GM23338 (cell line): ENCODE data around the gene PALMD. TPM values are rescaled to one million over a fixed set of nuclear protein-coding genes. Genes with fewer than 3 reads are reported as not detected.

ENCODE experiments used
- ATAC-seq: fragments of 200-7000 bp; cut with Tn5 transposase; 3 replicates; pipeline ENCODE4 v1.9.1; 2020
- DNase-seq: peaks from one replicate; pipeline ENCODE4 v3.0.0-alpha.2; 2015; ENCODE audit warnings: low spot score
- H2AFZ ChIP-seq: fragments of 200-600 bp; sonication (generic); 2 replicates; pipeline ENCODE4 v1.8.0; 2016; ENCODE audit warnings: antibody characterized with exemption, mild to moderate bottlenecking, moderate library complexity
- H3F3A ChIP-seq: fragments of 200-600 bp; sonication (generic); replicated peaks from 2 replicates; pipeline ENCODE4 v1.8.0; 2017; ENCODE audit warnings: antibody characterized with exemption, mixed run types, low read depth
- H3K27ac ChIP-seq: fragments of 200-600 bp; sonication (generic); 2 replicates; pipeline ENCODE4 v1.6.1; 2016; ENCODE audit warnings: low read depth
- H3K27me3 ChIP-seq: fragments of 200-600 bp; sonication (generic); 2 replicates; pipeline ENCODE4 v1.8.0; 2016; ENCODE audit warnings: mild to moderate bottlenecking, mixed run types, moderate library complexity; ENCODE audit not compliant: insufficient read depth
- H3K36me3 ChIP-seq: fragments of 200-600 bp; sonication (generic); 2 replicates; pipeline ENCODE4 v1.8.0; 2016; ENCODE audit warnings: mild to moderate bottlenecking; ENCODE audit not compliant: insufficient read depth
- H3K4me1 ChIP-seq: fragments of 200-600 bp; sonication (generic); 2 replicates; pipeline ENCODE4 v1.8.0; 2016; ENCODE audit warnings: mild to moderate bottlenecking, moderate library complexity; ENCODE audit not compliant: insufficient read depth
- H3K4me2 ChIP-seq: fragments of 200-600 bp; sonication (generic); 2 replicates; pipeline ENCODE4 v1.7.1; 2017; ENCODE audit warnings: mixed run types
- H3K4me3 ChIP-seq: fragments of 200-600 bp; sonication (generic); 2 replicates; pipeline ENCODE4 v1.6.1; 2016; ENCODE audit warnings: mixed run types
- H3K79me2 ChIP-seq: fragments of 200-600 bp; sonication (generic); replicated peaks from 2 replicates; pipeline ENCODE4 v1.8.0; 2017; ENCODE audit warnings: mild to moderate bottlenecking; ENCODE audit not compliant: insufficient read depth
- H3K9me2 ChIP-seq: fragments of 200-600 bp; sonication (generic); 2 replicates; pipeline ENCODE4 v1.8.0; 2017; ENCODE audit not compliant: insufficient read depth
- H4K20me1 ChIP-seq: fragments of 200-600 bp; sonication (generic); replicated peaks from 2 replicates; pipeline ENCODE4 v1.8.0; 2017; ENCODE audit warnings: mild to moderate bottlenecking; ENCODE audit not compliant: insufficient read depth
- H3K27ac Mint-ChIP-seq: 2 replicates; pipeline ENCODE4 v1.8.0; 2020; ENCODE audit warnings: inconsistent platforms, mild to moderate bottlenecking, moderate library complexity, mixed read lengths
- H3K27me3 Mint-ChIP-seq: 3 replicates; pipeline ENCODE4 v1.8.0; 2022; ENCODE audit warnings: low read depth, mild to moderate bottlenecking, moderate library complexity, mixed read lengths, inconsistent platforms; ENCODE audit not compliant: insufficient read depth, poor library complexity
- H3K36me3 Mint-ChIP-seq: 3 replicates; pipeline ENCODE4 v1.8.0; 2021; ENCODE audit warnings: low read depth, mild to moderate bottlenecking, inconsistent platforms, moderate library complexity, mixed read lengths
- H3K4me1 Mint-ChIP-seq: 3 replicates; pipeline ENCODE4 v1.8.0; 2020; ENCODE audit warnings: mild to moderate bottlenecking, inconsistent platforms, mixed read lengths
- H3K4me3 Mint-ChIP-seq: 3 replicates; pipeline ENCODE4 v1.8.0; 2021; ENCODE audit warnings: moderate library complexity, mild to moderate bottlenecking, inconsistent platforms, mixed read lengths
- H3K9me3 Mint-ChIP-seq: 3 replicates; pipeline ENCODE4 v1.8.0; 2020; ENCODE audit warnings: moderate library complexity, mild to moderate bottlenecking, inconsistent platforms, mixed read lengths
- CTCF ChIP-seq, 2 experiments: fragments of 200-600 bp in 1 of 2; sonication (generic) in 1 of 2; conservative IDR thresholded peaks; 2 replicates each; pipeline versions ENCODE4 v1.5.1 to v1.6.1; 2016 to 2017; ENCODE audit warnings: antibody characterized with exemption in 2 of 2, low read depth in 2 of 2, mild to moderate bottlenecking in 2 of 2, moderate library complexity in 1 of 2
- ETS1 ChIP-seq: IDR thresholded peaks from 2 replicates; pipeline ENCODE4 v1.6.1; 2016; ENCODE audit warnings: antibody characterized with exemption
- EZH2 ChIP-seq: fragments of 200-600 bp; sonication (generic); IDR thresholded peaks from one replicate; pipeline ENCODE4 v1.8.0; 2017; ENCODE audit warnings: antibody characterized with exemption, mild to moderate bottlenecking, low read depth; ENCODE audit not compliant: unreplicated experiment
- EZH2phosphoT487 ChIP-seq: fragments of 200-600 bp; sonication (generic); IDR thresholded peaks from one replicate; pipeline ENCODE4 v1.8.1; 2018; ENCODE audit warnings: antibody characterized with exemption; ENCODE audit not compliant: unreplicated experiment
- NANOG ChIP-seq: IDR thresholded peaks from 2 replicates; pipeline ENCODE4 v1.6.1; 2016; ENCODE audit warnings: antibody characterized with exemption, borderline replicate concordance
- POLR2AphosphoS5 ChIP-seq: IDR thresholded peaks from 2 replicates; pipeline ENCODE4 v1.6.1; 2016; ENCODE audit warnings: antibody characterized with exemption, low read depth
- STAT1 ChIP-seq: IDR thresholded peaks from one replicate; pipeline ENCODE4 v1.6.1; 2016; ENCODE audit warnings: antibody characterized with exemption; ENCODE audit not compliant: unreplicated experiment
- ZNF331 ChIP-seq: fragments of 250-450 bp; sonication (Bioruptor Pico); IDR thresholded peaks from 2 replicates; pipeline ENCODE4 v1.5.0; 2020; ENCODE audit warnings: low read depth, mild to moderate bottlenecking, moderate library complexity
- ZNF462 ChIP-seq: fragments of 250-450 bp; sonication (Bioruptor Pico); IDR thresholded peaks from 2 replicates; pipeline ENCODE4 v1.5.0; 2020; ENCODE audit warnings: mild to moderate bottlenecking, moderate library complexity
- polyA plus RNA-seq: library from polyadenylated mRNA; unstranded; fragments of >200 nt; fragmentation: Nextera tagmentation; extraction: Ambion mirVana; gene quantifications from 2 replicates; pipeline ENCODE4 v1.2.1, GENCODE V29; 2016
- total RNA-seq: library from RNA; depleted of rRNA; stranded (reverse); fragments of >200 nt; shearing (Covaris generic); gene quantifications from 2 replicates; pipeline ENCODE4 v1.2.3, GENCODE V29; 2014

The PALMD gene
- total and polyA plus RNA-seq, 2 experiments from 2014 or later, result not detected

- TF ChIP-seq ZNF462 (CRISPR knock-in tag) (no peak), ZNF331 (CRISPR knock-in tag) (no peak), POLR2AphosphoS5 (no peak), EZH2 (no peak), NANOG (no peak), EZH2phosphoT487 (no peak), ETS1 (no peak)
Measured at GRCh38 chr1:99682291-99682751, 36.4 kb downstream of the PALMD start (continued).

- DNase-seq (peak; percentile 83), ATAC-seq (peak; percentile 96)
- Histone ChIP-seq H3K79me2 (no peaks in the 10 kb centered on the region), H3K4me2 (no peak overlapping the region), H3K27ac (no peak overlapping the region), H3K9me2 (no peaks in the 10 kb centered on the region), H3K36me3 (no peaks in the 10 kb centered on the region), H3K27me3 (no peaks in the 10 kb centered on the region), H3F3A (no peaks in the 10 kb centered on the region), H2AFZ (peak overlapping the region; percentile 80), H4K20me1 (no peaks in the 10 kb centered on the region), H3K4me1 (no peaks in the 10 kb centered on the region), H3K4me3 (no peak overlapping the region)
- H3K9me3 Mint-ChIP-seq, result no peaks in the 10 kb centered on the region
- H3K4me3 Mint-ChIP-seq, result no peak overlapping the region
- peak; percentile 70 to 78 for TF ChIP-seq CTCF (conservative IDR thresholded peaks at IDR 0.05; ENCODE audit: low read depth in 2 of 2)
- TF ChIP-seq STAT1, result no peak
- H3K36me3 Mint-ChIP-seq, result no peaks in the 10 kb centered on the region
- no peak overlapping the region for H3K27ac Mint-ChIP-seq
- no peaks in the 10 kb centered on the region for H3K4me1 Mint-ChIP-seq
- H3K27me3 Mint-ChIP-seq, result no peaks in the 10 kb centered on the region
Measured at GRCh38 chr1:99685516-99686180, 39.7 kb downstream of the PALMD start.
